GM21717 (cell line): ENCODE data around the gene TMEM41B.
"Not testable (repeated sequence)": the region's sequence is repeated elsewhere in the genome, so short reads cannot be mapped to it uniquely, and the experiment has no call there.

Source experiments
- ATAC-seq: cut with Tn5 transposase; IDR thresholded peaks from one replicate; pipeline ENCODE4 v1.9.1; 2021; ENCODE audit warnings: mild to moderate bottlenecking, moderate library complexity; ENCODE audit not compliant: unreplicated experiment

The TMEM41B gene, protein sequence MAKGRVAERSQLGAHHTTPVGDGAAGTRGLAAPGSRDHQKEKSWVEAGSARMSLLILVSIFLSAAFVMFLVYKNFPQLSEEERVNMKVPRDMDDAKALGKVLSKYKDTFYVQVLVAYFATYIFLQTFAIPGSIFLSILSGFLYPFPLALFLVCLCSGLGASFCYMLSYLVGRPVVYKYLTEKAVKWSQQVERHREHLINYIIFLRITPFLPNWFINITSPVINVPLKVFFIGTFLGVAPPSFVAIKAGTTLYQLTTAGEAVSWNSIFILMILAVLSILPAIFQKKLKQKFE

DNA sequence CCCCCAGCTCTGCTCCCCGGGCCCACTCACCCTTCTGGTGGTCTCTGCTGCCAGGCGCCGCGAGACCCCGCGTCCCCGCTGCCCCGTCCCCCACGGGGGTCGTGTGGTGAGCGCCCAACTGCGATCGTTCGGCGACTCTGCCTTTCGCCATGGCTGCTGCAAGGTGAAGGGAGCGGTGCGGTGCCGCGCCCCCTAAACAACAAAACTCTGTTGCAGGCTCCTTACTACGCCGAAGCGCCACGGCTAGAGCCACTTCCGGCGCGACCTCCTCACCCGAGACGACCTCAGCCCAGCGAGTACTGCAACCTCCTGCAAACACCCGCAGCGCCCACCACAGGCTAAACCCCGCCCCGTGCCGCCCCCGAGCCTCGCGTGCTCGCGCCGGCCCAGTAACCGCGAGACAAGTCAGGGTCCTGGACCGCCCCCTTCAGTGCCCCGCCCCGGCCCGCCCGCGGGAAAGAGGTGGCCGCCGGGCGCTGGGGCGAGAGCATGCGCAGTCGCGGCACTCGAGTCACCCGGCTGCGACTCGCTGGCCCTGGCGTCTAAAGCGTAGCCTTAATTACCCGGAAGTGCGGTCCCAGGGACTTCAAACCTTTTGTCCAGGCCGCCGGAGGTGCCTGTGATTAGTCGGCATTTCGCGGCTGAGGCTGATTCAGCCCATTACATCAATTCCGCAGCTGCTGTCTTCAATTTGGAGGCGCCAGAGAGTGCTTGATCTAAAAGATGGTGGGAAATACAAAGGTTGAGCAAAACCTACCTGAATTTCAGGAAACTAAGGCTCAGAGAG is at the start of gene TMEM41B:
TSS of gene TMEM41B (minus strand) at position 303 of the 787 bp plus-strand sequence. CDS start at position 151, 152 bp downstream.
- ATAC-seq, result peak; percentile 94

DNA sequence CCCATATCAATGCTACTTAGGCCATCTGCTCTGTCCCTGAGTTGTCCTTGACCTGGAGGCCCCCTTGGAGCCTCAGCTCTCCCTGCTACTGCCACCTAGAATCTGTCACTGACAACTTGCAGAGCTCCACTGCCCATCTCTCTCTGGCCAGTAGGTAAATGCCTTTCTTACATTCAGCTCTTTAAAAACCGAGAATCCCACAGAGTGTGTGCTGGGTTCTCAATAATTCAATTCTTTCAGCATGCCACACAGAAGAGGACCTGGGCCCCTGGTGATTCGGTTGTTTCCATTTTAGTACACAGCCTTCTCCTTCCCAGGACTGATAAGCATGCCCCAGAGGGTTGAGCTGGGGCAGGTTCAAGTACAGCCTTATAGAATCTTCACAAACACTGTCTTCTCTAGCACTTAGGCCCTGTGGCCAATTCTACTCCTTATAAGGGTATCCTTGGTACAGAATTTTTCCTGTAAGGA is 48.0 kb upstream of the TMEM41B start:
- ATAC-seq, result no peak

GRCh38 chr11:9360862-9361622 is 46.6 kb upstream of the TMEM41B start:
- ATAC-seq, result not testable (repeated sequence)

GRCh38 chr11:9357041-9357440 is 42.6 kb upstream of the TMEM41B start:
- ATAC-seq, result no peak

GRCh38 chr11:9351321-9351881 is 37.0 kb upstream of the TMEM41B start:
- ATAC-seq, result no peak

GRCh38 chr11:9347779-9348178 is 33.4 kb upstream of the TMEM41B start:
- ATAC-seq, result not testable (repeated sequence)

DNA sequence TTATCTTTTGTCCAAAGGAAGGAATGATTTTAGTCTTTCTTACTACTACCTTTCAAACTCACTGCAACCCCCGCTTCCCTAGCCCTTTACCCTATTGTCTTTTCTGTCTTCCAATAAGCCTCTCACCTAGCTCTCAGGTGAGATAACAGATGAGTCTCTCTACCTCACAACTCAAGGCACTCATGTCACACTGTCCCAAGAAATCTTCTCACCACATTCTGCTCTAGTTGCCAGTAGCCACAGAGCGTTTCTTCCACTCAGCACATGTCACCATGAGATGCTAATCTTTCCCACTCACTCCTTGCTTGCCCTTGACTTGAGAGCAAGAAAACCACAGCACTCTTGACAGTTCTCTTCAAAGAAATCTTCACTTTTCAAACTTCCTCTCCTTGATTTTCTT is 32.7 kb upstream of the TMEM41B start:
- ATAC-seq, result no peak

DNA sequence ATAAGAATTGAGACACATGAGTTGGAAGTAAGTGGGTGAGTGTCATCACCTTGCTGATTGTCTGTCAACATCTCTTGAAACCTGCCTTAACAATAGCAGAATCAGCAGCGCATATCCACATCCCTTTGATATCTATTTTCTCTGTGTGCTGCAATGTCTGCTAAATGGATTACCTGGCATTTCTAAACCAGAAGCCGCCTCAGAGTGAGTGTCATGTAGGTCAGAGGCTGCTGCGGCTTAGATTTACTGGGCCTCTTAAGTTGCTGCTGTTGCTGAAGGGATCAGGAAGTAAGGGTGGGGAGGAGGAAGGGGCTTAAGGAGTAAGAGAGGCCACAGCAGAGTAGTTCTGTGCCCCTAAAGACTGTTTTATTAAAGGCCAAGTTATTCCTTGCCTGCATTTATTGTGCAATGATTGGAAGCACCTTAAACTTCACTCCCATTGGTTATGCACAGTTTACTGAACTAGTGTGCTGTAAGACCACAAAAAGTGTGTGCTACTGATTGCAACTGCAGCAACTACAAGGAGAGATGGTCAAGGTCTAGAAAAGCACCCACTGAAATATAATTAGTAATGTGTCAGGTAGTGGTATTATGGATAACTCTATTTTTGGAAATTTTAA is 29.8 kb upstream of the TMEM41B start:
- ATAC-seq, result no peak

DNA sequence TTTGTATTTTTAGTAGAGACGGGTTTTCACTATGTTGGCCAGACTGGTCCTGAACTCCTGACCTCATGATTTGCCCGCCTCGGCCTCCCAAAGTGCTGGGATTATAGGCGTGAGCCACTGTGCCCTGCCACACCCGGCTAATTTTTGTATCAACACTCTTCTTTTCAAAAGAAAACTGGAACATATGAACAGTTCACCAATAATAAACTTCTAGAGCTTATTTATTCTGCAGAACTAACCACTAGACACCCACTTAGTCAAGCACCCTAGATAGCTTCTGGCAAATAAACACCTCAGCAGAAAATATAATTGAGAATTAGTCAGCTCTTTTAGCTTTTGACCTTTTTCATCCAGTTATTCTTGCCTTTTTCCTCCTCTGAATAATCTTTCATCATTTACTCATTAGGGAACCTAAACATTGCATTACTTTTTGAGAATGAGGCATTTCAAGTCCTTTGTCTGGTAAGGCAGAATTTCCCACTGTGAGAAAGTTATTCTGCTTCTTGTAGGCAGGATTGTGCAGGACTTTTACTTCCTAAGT is 27.3 kb upstream of the TMEM41B start:
- ATAC-seq, result no peak

DNA sequence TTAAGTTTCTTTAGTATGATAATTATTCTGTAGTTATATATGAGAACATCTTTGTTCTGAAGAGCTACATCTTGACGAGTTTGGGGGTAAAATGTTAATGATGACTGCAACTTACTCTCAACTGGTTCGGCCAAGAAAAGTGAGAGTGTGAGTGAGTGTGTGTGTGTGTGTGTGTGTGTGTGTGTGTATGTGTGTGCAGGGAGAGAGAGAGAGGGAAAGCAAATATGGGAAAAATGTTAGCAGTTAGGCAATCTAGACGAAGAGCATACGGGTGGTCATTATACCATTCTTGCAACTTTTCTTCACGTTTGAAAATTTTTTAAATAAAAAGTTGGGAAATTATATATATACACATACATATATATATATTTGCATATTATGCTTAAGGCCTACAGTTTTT is 18.3 kb upstream of the TMEM41B start:
- ATAC-seq, result no peak

- no peak for ATAC-seq
Observed at GRCh38 chr11:9330387-9331384, 16.3 kb upstream of the TMEM41B start.

- ATAC-seq, result no peak
Observed at GRCh38 chr11:9320047-9320446, 5.7 kb upstream of the TMEM41B start.

DNA sequence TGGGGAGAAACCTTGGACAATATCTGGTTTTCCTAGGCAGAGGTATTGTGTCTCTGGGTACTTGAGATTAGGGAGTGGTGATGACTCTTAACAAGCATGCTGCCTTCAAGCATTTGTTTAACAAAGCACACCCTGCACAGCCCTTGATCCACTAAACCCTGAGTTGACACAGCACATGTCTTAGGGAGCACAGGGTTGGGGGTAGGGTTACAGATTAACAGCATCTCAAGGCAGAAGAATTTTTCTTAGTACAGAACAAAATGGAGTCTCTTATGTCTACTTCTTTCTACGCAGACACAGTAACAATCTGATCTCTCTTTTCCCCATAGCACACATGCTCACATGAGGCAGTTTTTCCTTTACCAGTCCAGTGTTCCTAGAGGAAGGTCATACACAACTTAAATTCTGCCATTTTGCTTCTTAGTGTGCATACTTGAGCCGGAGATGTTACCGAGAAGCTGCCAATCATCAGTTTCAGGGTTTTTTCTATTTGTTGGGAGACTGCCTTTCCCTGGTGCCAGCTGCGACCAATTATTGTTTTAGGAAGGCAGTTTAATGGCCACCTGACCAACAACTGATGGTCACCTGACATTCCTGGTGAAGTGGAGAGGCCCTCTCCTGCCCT is 5.1 kb upstream of the TMEM41B start:
- not testable (repeated sequence) for ATAC-seq

GRCh38 chr11:9318442-9319376 is 4.3 kb upstream of the TMEM41B start:
- ATAC-seq, result not testable (repeated sequence)

DNA sequence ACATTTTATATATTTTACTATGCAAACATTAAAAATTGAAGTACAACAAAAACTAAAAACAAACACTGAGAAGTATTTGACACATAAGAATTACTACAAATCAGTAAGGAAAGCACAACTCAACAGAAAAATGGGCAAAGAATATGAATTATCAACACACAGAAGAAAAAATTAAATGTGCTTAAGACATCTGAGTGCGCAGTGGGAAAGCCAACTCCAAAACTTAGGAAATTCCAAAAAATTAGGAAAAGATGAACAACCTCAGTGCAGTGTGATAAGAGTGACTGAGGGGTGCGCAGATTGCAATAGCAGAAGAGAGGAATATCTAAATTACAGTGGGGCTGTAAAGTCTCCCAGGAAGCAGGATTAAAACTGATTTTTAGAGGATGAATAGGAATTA is 1.9 kb upstream of the TMEM41B start:
- no peak for ATAC-seq

DNA sequence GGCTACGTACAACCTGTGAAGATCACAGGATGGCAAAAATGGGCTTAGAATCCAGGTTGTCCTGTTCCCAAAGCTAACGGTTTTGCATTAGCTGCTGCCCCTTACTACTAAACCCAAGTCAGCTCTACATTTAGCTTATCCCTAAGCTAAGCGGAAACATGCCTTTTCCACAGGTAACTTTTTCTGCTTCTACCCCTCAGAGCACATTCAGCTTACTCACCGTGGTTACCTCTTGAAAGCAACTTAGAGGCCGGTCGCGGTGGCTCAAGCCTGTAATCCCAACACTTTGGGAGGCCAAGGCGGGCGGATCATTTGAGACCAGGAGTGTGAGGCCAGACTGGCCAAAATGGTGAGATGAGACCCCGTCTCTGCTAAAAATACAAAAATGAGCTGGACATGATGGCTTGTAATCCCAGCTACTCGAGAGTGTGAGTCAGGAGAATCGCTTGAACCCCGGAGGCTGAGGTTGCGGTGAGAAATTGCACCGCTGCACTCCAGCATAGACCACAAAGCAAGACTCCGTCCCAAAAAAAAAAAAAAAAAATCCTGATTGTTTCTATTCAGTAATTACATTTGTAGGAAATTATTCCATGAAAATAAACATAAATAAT is 790 bp upstream of the TMEM41B start:
- ATAC-seq, result no peak

DNA sequence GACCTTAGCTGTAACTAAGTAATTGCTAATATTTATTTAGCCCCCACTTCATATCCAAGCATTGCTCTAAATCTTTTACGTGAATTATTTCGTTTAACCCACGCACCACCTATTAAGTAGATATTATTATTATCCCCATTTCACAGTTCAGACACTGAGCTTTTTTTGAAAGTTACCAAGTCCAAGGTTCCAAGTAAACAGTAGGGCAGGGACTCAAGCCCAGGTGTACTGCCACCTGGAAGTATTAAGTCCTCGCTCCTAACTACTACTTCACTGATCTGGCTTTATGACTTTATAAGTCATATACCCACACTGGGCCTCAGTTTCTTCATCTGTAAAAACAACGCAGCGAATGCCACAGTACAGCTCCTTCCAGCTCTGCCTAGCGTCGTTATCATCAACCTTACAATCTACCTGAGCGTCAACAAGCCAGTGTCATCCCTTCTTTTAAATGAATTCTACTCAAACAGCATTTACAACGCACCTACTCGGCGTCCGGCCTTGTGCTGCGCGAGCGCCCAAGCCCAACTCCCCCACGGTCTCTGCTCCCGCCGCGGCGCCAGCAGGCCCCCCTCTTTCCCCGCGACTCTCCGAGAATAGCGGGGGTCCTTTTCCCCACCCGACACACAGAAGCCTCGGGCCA is 624 bp downstream of the TMEM41B start:
- ATAC-seq, result peak; percentile 34
